GM10266 (cell line): Measurements from ENCODE around the gene MYL5.

ENCODE experiments used
- DNase-seq: peaks from one replicate; pipeline ENCODE4 v3.0.0; 2012; ENCODE audit errors: extremely low spot score
- CTCF ChIP-seq: IDR thresholded peaks from 2 replicates; pipeline ENCODE4 v1.5.1; 2012; ENCODE audit warnings: mild to moderate bottlenecking, low read depth; ENCODE audit not compliant: control insufficient read depth, insufficient read depth; ENCODE audit errors: missing control alignments

MYL5 gene

GRCh38 chr4:712916-713632 lies 38.7 kb downstream of the MYL5 start:
- DNase-seq, result no peak
- TF ChIP-seq CTCF, result no peak

- DNase-seq, result no peak
- TF ChIP-seq CTCF, result no peak
Measured at GRCh38 chr4:714087-714486, 39.7 kb downstream of the MYL5 start.

- no peak for TF ChIP-seq CTCF
- no peak for DNase-seq
Measured at GRCh38 chr4:717601-718320, 43.4 kb downstream of the MYL5 start.

GRCh38 chr4:718460-718859 lies 44.1 kb downstream of the MYL5 start:
- TF ChIP-seq CTCF, result no peak
- no peak for DNase-seq

- no peak for DNase-seq
- no peak for TF ChIP-seq CTCF
Measured at GRCh38 chr4:720111-720860, 45.9 kb downstream of the MYL5 start.

- no peak for TF ChIP-seq CTCF
- no peak for DNase-seq
Measured at GRCh38 chr4:721261-722168, 47.2 kb downstream of the MYL5 start.
